Caco-2 (cell line): ENCODE data around the gene GPR52. TPM values are rescaled to one million over a fixed set of nuclear protein-coding genes. Genes with fewer than 3 reads are reported as not detected.

Experiments used
- BruUV-seq: library from RNA; stranded (reverse); fragments of 400-500 nt; replicated peaks from 2 replicates; lab custom pipeline; 2021; lab: Mats Ljungman, UMichigan
- CTCF ChIA-PET: fragments of 300-600 bp; sonication (Branson Sonifier 250); formaldehyde crosslinking; loops from one replicate; lab custom pipeline; 2022; ENCODE audit warnings: antibody characterized with exemption; lab: Charles Lee
- POLR2A ChIA-PET: fragments of 300-600 bp; sonication (Branson Sonifier 250); formaldehyde crosslinking; loops from one replicate; lab custom pipeline; 2022; ENCODE audit warnings: antibody characterized with exemption; lab: Charles Lee
- DNase-seq, 2 experiments: peaks; one replicate each; pipeline versions ENCODE4 v3.0.0 to v3.0.0-alpha.2; 2020 to 2022
- H3K27me3 ChIP-seq: replicated peaks from 2 replicates; pipeline ENCODE4 v1.6.0; 2011; ENCODE audit warnings: low read length; ENCODE audit not compliant: control insufficient read depth, insufficient read depth
- H3K36me3 ChIP-seq: 2 replicates; pipeline ENCODE4 v1.5.1; 2011; ENCODE audit warnings: low read length; ENCODE audit not compliant: control insufficient read depth, insufficient read depth
- H3K4me1 ChIP-seq: fragments of 250-450 bp; sonication (Bioruptor Pico); 2 replicates; pipeline ENCODE4 v1.5.1; 2020; ENCODE audit warnings: mild to moderate bottlenecking
- H3K4me3 ChIP-seq: 2 replicates; pipeline ENCODE4 v1.5.1; 2011; ENCODE audit warnings: low read depth, mild to moderate bottlenecking, control low read depth, low read length
- H3K9me3 ChIP-seq: fragments of 250-450 bp; sonication (Bioruptor Pico); 2 replicates; pipeline ENCODE4 v1.5.1; 2020; ENCODE audit warnings: mild to moderate bottlenecking, moderate library complexity
- H3K27ac Mint-ChIP-seq: one replicate; pipeline ENCODE4 v1.8.0; 2022; ENCODE audit warnings: mixed read lengths; ENCODE audit not compliant: unreplicated experiment
- H3K27me3 Mint-ChIP-seq: one replicate; pipeline ENCODE4 v1.8.0; 2022; ENCODE audit warnings: mixed read lengths; ENCODE audit not compliant: insufficient read depth, unreplicated experiment
- H3K36me3 Mint-ChIP-seq: one replicate; pipeline ENCODE4 v1.8.0; 2022; ENCODE audit warnings: mild to moderate bottlenecking, mixed read lengths; ENCODE audit not compliant: insufficient read depth, unreplicated experiment
- H3K4me1 Mint-ChIP-seq: one replicate; pipeline ENCODE4 v1.8.0; 2022; ENCODE audit warnings: low read depth, mixed read lengths; ENCODE audit not compliant: unreplicated experiment
- H3K4me3 Mint-ChIP-seq: one replicate; pipeline ENCODE4 v1.8.0; 2022; ENCODE audit warnings: mild to moderate bottlenecking, moderate library complexity, mixed read lengths; ENCODE audit not compliant: unreplicated experiment
- H3K9me3 Mint-ChIP-seq: one replicate; pipeline ENCODE4 v1.8.0; 2022; ENCODE audit warnings: mixed read lengths; ENCODE audit not compliant: unreplicated experiment
- intact Hi-C: fragments of 100-400 bp; cut with micrococcal nuclease; formaldehyde crosslinking; loops from one replicate; pipeline ENCODE4 v1.10.0; 2022; ENCODE audit not compliant: unreplicated experiment
- total RNA-seq: library from RNA; stranded (reverse); gene quantifications from 2 replicates; pipeline ENCODE4 v1.2.3, GENCODE V29; 2022
- TF ChIP-seq, protein P1 (sequence below), 2 experiments: fragments of 200-600 bp in 1 of 2; IDR thresholded peaks; 1 replicate in 1 of 2; 2 replicates in 1 of 2; pipeline versions ENCODE4 v1.5.1 to v1.8.0; 2011 to 2022; ENCODE audit warnings: antibody characterized with exemption in 1 of 2, control low read depth in 1 of 2, inconsistent platforms in 1 of 2, low read depth in 1 of 2, low read length in 1 of 2, mild to moderate bottlenecking in 1 of 2, moderate library complexity in 1 of 2; ENCODE audit not compliant: insufficient read depth in 1 of 2, severe bottlenecking in 1 of 2, unreplicated experiment in 1 of 2

The GPR52 gene
- total RNA-seq, 1 experiment from 2014 or later, result 0.75 TPM

DNA sequence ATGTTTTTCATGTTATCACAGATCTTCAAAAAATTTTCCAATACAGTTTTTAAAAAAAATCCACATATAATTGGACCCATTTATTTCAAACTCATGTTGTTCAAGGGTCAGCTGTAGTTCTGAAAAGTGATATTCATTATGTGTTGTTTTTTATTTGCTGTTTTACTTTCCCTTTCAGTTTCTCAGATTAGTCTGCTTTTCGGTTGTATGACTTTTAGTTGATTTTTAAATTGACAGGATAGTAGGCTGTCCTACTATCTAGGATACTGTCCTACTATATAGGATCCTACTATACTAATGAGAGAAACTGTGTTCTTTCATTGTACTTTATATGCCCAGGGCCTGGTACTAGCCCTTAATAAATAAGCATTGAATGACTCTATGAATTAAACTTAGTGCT lies 33.6 kb upstream of the GPR52 start:
- no peak overlapping the region for H3K4me3 Mint-ChIP-seq
- DNase-seq, result no peak
- intact Hi-C loops, result no loop called here
- H3K4me1 ChIP-seq, result no peaks in the 10 kb centered on the region; the same call in 1 of the 2 replicates
- H3K27ac Mint-ChIP-seq, result no peak overlapping the region
- no TSS peak for BruUV-seq
- no peaks in the 10 kb centered on the region for H3K27me3 Mint-ChIP-seq
- H3K36me3 ChIP-seq, result no peaks in the 10 kb centered on the region
- no peaks in the 10 kb centered on the region for H3K36me3 Mint-ChIP-seq
- TF ChIP-seq, protein P1, sequence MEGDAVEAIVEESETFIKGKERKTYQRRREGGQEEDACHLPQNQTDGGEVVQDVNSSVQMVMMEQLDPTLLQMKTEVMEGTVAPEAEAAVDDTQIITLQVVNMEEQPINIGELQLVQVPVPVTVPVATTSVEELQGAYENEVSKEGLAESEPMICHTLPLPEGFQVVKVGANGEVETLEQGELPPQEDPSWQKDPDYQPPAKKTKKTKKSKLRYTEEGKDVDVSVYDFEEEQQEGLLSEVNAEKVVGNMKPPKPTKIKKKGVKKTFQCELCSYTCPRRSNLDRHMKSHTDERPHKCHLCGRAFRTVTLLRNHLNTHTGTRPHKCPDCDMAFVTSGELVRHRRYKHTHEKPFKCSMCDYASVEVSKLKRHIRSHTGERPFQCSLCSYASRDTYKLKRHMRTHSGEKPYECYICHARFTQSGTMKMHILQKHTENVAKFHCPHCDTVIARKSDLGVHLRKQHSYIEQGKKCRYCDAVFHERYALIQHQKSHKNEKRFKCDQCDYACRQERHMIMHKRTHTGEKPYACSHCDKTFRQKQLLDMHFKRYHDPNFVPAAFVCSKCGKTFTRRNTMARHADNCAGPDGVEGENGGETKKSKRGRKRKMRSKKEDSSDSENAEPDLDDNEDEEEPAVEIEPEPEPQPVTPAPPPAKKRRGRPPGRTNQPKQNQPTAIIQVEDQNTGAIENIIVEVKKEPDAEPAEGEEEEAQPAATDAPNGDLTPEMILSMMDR (IDR thresholded peaks at IDR 0.05; ENCODE audit: insufficient read depth in 1 of 2, low read depth in 1 of 2, low read length in 1 of 2, severe bottlenecking in 1 of 2, unreplicated experiment in 1 of 2), result no peak
- POLR2A ChIA-PET, result no interaction called here
- CTCF ChIA-PET, result no interaction called here
- no peaks in the 10 kb centered on the region for H3K4me1 Mint-ChIP-seq
- no peaks in the 10 kb centered on the region for H3K9me3 ChIP-seq
- H3K4me3 ChIP-seq, result no peak overlapping the region
- H3K9me3 Mint-ChIP-seq, result peaks cover 16% of the 10 kb centered on the region
- no peaks in the 10 kb centered on the region for H3K27me3 ChIP-seq

DNA sequence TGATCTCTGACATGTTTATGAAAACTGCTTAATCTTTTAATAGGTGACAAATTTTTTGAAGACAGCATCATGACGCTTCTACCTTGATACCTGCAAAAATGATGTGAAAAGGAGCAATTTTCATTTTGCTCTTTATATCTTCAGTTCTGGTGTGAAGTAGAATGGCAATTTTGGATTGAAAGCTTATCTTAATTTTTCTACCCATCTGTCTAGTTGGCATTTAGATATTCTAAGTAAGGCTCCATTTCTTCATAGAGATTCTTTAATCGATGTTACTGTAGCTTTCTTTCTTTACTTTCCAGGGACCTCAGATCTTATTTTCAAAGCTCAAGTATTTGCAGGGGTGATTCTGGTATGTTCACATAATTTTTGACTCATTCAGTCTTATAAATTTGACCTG lies 32.3 kb upstream of the GPR52 start:
- Histone ChIP-seq H3K9me3 (no peaks in the 10 kb centered on the region), H3K36me3 (no peaks in the 10 kb centered on the region), H3K4me1 (no peaks in the 10 kb centered on the region), H3K4me3 (no peak overlapping the region), H3K27me3 (no peaks in the 10 kb centered on the region)
- POLR2A ChIA-PET, result no interaction called here
- TF ChIP-seq, protein P1 (IDR thresholded peaks at IDR 0.05; ENCODE audit: insufficient read depth in 1 of 2, low read depth in 1 of 2, low read length in 1 of 2, severe bottlenecking in 1 of 2, unreplicated experiment in 1 of 2), result no peak
- intact Hi-C loops, result no loop called here
- CTCF ChIA-PET, result no interaction called here
- Mint-ChIP-seq H3K4me1 (no peaks in the 10 kb centered on the region), H3K27ac (no peak overlapping the region), H3K27me3 (no peaks in the 10 kb centered on the region), H3K9me3 (peaks cover 16% of the 10 kb centered on the region), H3K36me3 (no peaks in the 10 kb centered on the region), H3K4me3 (no peak overlapping the region)
- no TSS peak for BruUV-seq
- no peak for DNase-seq

DNA sequence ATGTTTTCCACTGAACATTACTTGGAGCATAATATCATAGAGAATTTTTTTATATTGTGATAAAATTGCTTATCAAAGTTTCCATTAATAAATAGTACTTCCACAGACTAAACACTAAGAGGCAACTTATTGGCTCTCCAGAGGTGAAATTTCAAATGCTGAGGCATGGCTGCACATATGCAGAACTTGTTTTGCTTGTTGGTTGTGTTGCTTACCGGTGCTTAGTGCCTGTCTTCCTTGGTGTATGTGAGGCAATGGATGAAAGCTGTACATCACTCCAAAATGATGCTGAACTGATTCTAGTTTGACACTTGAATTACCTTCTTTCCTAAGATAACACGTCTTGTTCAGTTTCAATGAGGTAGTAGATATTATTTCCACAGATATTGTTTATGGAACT lies 29.8 kb upstream of the GPR52 start:
- Mint-ChIP-seq H3K4me1 (no peaks in the 10 kb centered on the region), H3K9me3 (no peaks in the 10 kb centered on the region), H3K36me3 (no peaks in the 10 kb centered on the region), H3K27me3 (no peaks in the 10 kb centered on the region), H3K27ac (no peak overlapping the region), H3K4me3 (no peak overlapping the region)
- no TSS peak for BruUV-seq
- TF ChIP-seq, protein P1 (IDR thresholded peaks at IDR 0.05; ENCODE audit: insufficient read depth in 1 of 2, low read depth in 1 of 2, low read length in 1 of 2, severe bottlenecking in 1 of 2, unreplicated experiment in 1 of 2), result no peak
- no peak for DNase-seq
- no peak overlapping the region for H3K4me3 ChIP-seq
- intact Hi-C loops, result no loop called here
- no peaks in the 10 kb centered on the region for H3K9me3 ChIP-seq
- ChIA-PET POLR2A (no interaction called here), CTCF (no interaction called here)
- H3K4me1 ChIP-seq, result no peaks in the 10 kb centered on the region
- H3K36me3 ChIP-seq, result no peaks in the 10 kb centered on the region
- no peaks in the 10 kb centered on the region for H3K27me3 ChIP-seq
